RWPE2 (cell line): ENCODE results near the gene EPX.

Source experiments
- ATAC-seq: fragments of 200-7000 bp; cut with Tn5 transposase; 3 replicates; pipeline ENCODE4 v1.9.1; 2021; ENCODE audit warnings: low read depth
- DNase-seq: peaks from one replicate; pipeline ENCODE4 v3.0.0-alpha.2; 2020; ENCODE audit warnings: low spot score
- H3K27ac ChIP-seq: fragments of 450-650 bp; 2 replicates; pipeline ENCODE4 v1.5.1; 2017; ENCODE audit warnings: mild to moderate bottlenecking; ENCODE audit not compliant: poor library complexity, severe bottlenecking
- H3K27me3 ChIP-seq: fragments of 250-450 bp; sonication (Bioruptor Pico); 2 replicates; pipeline ENCODE4 v1.5.1; 2021; ENCODE audit warnings: mild to moderate bottlenecking, moderate library complexity; ENCODE audit not compliant: insufficient read depth, poor library complexity, severe bottlenecking
- H3K36me3 ChIP-seq: fragments of 250-450 bp; sonication (Bioruptor Pico); 2 replicates; pipeline ENCODE4 v1.5.1; 2020; ENCODE audit warnings: low read depth, mild to moderate bottlenecking, moderate library complexity
- H3K4me1 ChIP-seq: fragments of 250-450 bp; sonication (Bioruptor Pico); 2 replicates; pipeline ENCODE4 v1.5.1; 2021; ENCODE audit warnings: mild to moderate bottlenecking, moderate library complexity; ENCODE audit not compliant: insufficient read depth, poor library complexity, severe bottlenecking
- H3K4me3 ChIP-seq: fragments of 250-450 bp; sonication (Bioruptor Pico); 2 replicates; pipeline ENCODE4 v1.5.1; 2021; ENCODE audit warnings: mild to moderate bottlenecking, moderate library complexity; ENCODE audit not compliant: severe bottlenecking
- H3K9me3 ChIP-seq: fragments of 250-450 bp; sonication (Bioruptor Pico); 2 replicates; pipeline ENCODE4 v1.5.1; 2021; ENCODE audit warnings: mild to moderate bottlenecking, moderate library complexity; ENCODE audit not compliant: severe bottlenecking
- CTCF ChIP-seq: fragments of 450-650 bp; IDR thresholded peaks from one replicate; pipeline ENCODE4 v1.5.1; 2017; ENCODE audit warnings: mild to moderate bottlenecking, moderate library complexity; ENCODE audit not compliant: poor library complexity, severe bottlenecking

EPX gene

GRCh38 chr17:58247511-58248363, 55.2 kb downstream of the EPX start:
- Histone ChIP-seq H3K27ac (no peak overlapping the region), H3K27me3 (peaks cover 11% of the 10 kb centered on the region), H3K36me3 (no peaks in the 10 kb centered on the region), H3K4me1 (no peaks in the 10 kb centered on the region), H3K4me3 (no peak overlapping the region), H3K9me3 (no peaks in the 10 kb centered on the region)
- DNase-seq (no peak), ATAC-seq (no peak)
- TF ChIP-seq CTCF, result no peak

- Histone ChIP-seq H3K4me1 (no peaks in the 10 kb centered on the region), H3K4me3 (no peak overlapping the region), H3K9me3 (no peaks in the 10 kb centered on the region), H3K27me3 (peaks cover 7% of the 10 kb centered on the region), H3K27ac (no peak overlapping the region), H3K36me3 (no peaks in the 10 kb centered on the region)
- no peak for ATAC-seq
- TF ChIP-seq CTCF, result no peak
- DNase-seq, result no peak
Observed at GRCh38 chr17:58248955-58249269, 56.4 kb downstream of the EPX start.

GRCh38 chr17:58249270-58250133, 57.0 kb downstream of the EPX start:
- peak; percentile 95 for TF ChIP-seq CTCF
- peaks cover 7% of the 10 kb centered on the region for H3K27me3 ChIP-seq
- no peak overlapping the region for H3K27ac ChIP-seq
- H3K4me3 ChIP-seq, result peak overlapping the region; percentile 24
- ATAC-seq (peak; percentile 76), DNase-seq (no peak)
- no peaks in the 10 kb centered on the region for H3K4me1 ChIP-seq
- H3K9me3 ChIP-seq, result no peaks in the 10 kb centered on the region
- H3K36me3 ChIP-seq, result no peaks in the 10 kb centered on the region

- Histone ChIP-seq H3K9me3 (no peaks in the 10 kb centered on the region), H3K36me3 (no peaks in the 10 kb centered on the region), H3K4me3 (no peak overlapping the region), H3K27ac (no peak overlapping the region), H3K4me1 (no peaks in the 10 kb centered on the region), H3K27me3 (peaks cover 7% of the 10 kb centered on the region)
- ATAC-seq, result no peak
- TF ChIP-seq CTCF, result no peak
- DNase-seq, result no peak
Observed at GRCh38 chr17:58250344-58251011, 58.0 kb downstream of the EPX start.
